ENCODE results near the gene ZBTB40. TPM values are rescaled to one million over a fixed set of nuclear protein-coding genes. Genes with fewer than 3 reads are reported as not detected.

The ZBTB40 gene
- polyA plus RNA-seq, 1 donor: 13.7 TPM

- DNase-seq: no peak
Measured at GRCh38 chr1:22563671-22564602, 112.3 kb downstream of the ZBTB40 start.

- no peak for DNase-seq
Measured at GRCh38 chr1:22566161-22566560, 114.5 kb downstream of the ZBTB40 start.

GRCh38 chr1:22567197-22567596 is 115.5 kb downstream of the ZBTB40 start:
- no peak for DNase-seq

- DNase-seq: no peak
Measured at GRCh38 chr1:22567994-22568393, 116.3 kb downstream of the ZBTB40 start.

GRCh38 chr1:22569269-22569668 is 117.6 kb downstream of the ZBTB40 start:
- DNase-seq: no peak

GRCh38 chr1:22570140-22570909 is 118.7 kb downstream of the ZBTB40 start:
- DNase-seq: no peak

- no peak for DNase-seq
Measured at GRCh38 chr1:22572818-22573217, 121.2 kb downstream of the ZBTB40 start.

- no peak for DNase-seq
Measured at GRCh38 chr1:22573237-22573636, 121.6 kb downstream of the ZBTB40 start.

- DNase-seq: no peak
Measured at GRCh38 chr1:22575532-22576149, 124.0 kb downstream of the ZBTB40 start.

- DNase-seq: no peak
Measured at GRCh38 chr1:22576150-22576544, 124.5 kb downstream of the ZBTB40 start.

- no peak for DNase-seq
Measured at GRCh38 chr1:22576617-22577016, 125.0 kb downstream of the ZBTB40 start.

GRCh38 chr1:22578732-22579361 is 127.2 kb downstream of the ZBTB40 start:
- no peak for DNase-seq

GRCh38 chr1:22579541-22580155 is 128.0 kb downstream of the ZBTB40 start:
- no peak for DNase-seq

Other genes starting within 250 kb of the ZBTB40 start
- not detected for gene EPHA8, start 111.6 kb downstream of the ZBTB40 start, polyA plus RNA-seq (ENCODE audit: insufficient read length)
- 39.3 TPM for gene C1QA, start 184.8 kb downstream of the ZBTB40 start, polyA plus RNA-seq (ENCODE audit: insufficient read length)
- 50.3 TPM for gene C1QC, start 191.8 kb downstream of the ZBTB40 start, polyA plus RNA-seq (ENCODE audit: insufficient read length)
- 30.0 TPM for gene C1QB, start 201.4 kb downstream of the ZBTB40 start, polyA plus RNA-seq (ENCODE audit: insufficient read length)